Stimulated activated memory B cell treated with anti-CD40 and anti-IgM and Interleukin-4, amounts not matched to agents 10 μg/mL and 1 μg/mL and 100 μg/mL, for 72 hours (primary cell): ENCODE results near the gene PEX5.
"Not testable (repeated sequence)": the region's sequence is repeated elsewhere in the genome, so short reads cannot be mapped to it uniquely, and the experiment has no call there.

Source experiments
- ATAC-seq: fragments of 150-1000 bp; cut with Tn5 transposase; 2 replicates; pipeline ENCODE4 v1.10.0; 2021
- H3K27ac Mint-ChIP-seq: one replicate; pipeline ENCODE4 v1.8.0; 2022; ENCODE audit warnings: mild to moderate bottlenecking, mixed read lengths
- H3K27me3 Mint-ChIP-seq: one replicate; pipeline ENCODE4 v1.8.0; 2022; ENCODE audit warnings: mixed read lengths
- H3K36me3 Mint-ChIP-seq: one replicate; pipeline ENCODE4 v1.8.0; 2022; ENCODE audit warnings: mixed read lengths
- H3K4me1 Mint-ChIP-seq: one replicate; pipeline ENCODE4 v1.8.0; 2022; ENCODE audit warnings: mixed read lengths
- H3K4me3 Mint-ChIP-seq: one replicate; pipeline ENCODE4 v1.8.0; 2022; ENCODE audit warnings: mild to moderate bottlenecking, moderate library complexity, mixed read lengths
- H3K9me3 Mint-ChIP-seq: one replicate; pipeline ENCODE4 v1.8.0; 2022; ENCODE audit warnings: mixed read lengths

PEX5 gene

DNA sequence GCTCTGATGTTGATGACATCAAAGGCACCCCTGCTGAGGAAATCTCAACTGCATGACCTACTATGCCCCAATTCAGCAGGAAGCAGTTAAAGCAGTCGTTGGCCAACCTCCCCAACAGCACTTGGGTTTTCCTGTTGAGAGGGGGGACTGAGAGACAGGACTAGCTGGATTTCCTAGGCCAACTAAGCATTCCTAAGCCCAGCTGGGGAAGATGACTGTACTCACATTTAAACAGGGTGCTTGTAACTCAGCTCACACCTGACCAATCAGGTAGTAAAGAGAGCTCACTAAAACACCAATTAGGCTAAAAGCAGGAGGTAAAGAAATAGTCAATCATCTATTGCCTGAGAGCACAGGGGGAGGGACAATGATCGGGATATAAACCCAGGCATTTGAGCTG is 3.4 kb upstream of the PEX5 start:
- not testable (repeated sequence) for ATAC-seq, H3K9me3 Mint-ChIP-seq, H3K27ac Mint-ChIP-seq, H3K27me3 Mint-ChIP-seq, H3K36me3 Mint-ChIP-seq, H3K4me3 Mint-ChIP-seq
- peaks cover 33% of the 10 kb centered on the region for H3K4me1 Mint-ChIP-seq

DNA sequence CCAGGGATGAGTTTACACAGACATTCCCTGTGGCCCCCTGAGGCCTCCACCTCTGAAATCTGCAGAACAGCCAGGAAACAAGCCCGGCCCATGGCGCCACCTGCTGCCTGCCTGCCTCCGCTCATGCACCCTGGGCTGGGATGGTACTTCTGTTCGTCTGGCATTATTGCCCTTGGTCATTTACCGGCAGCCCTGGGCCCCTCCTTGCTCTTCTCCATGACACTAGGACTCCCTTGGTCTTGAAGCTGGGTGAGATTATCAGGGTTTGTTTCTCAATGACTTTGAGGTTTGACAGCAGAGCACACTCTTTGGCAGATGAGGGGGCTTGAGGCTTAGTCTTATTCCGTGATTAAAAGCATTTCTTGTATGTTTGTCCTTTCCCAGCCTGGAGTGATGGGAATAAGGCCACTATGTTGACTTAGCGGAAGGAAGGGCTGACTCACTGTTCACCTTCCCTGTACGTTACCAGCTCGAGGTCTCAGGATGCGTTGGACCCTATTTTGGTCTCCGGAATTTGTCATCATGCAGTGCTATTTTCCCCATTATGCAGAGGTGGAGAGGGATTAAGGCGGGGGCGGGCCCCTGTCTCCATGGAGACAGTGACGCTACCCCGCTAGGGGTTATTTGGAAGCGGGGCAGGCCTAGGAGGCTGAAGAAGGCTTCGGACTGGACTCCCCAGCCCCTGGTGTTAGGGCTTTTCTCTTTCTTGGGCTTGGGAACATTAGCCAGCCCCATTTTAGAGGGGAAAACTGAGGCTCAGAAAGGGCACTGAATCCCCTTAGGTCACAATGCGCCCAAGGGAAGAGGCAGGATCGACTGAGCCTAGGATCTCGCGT is 706 bp upstream of the PEX5 start:
- Mint-ChIP-seq H3K4me3 (peak overlapping the region; percentile 99), H3K9me3 (no peaks in the 10 kb centered on the region), H3K36me3 (peaks cover 13% of the 10 kb centered on the region), H3K4me1 (peaks cover 46% of the 10 kb centered on the region), H3K27ac (peak overlapping the region; percentile 94), H3K27me3 (no peaks in the 10 kb centered on the region)
- peak; percentile 50 for ATAC-seq

DNA sequence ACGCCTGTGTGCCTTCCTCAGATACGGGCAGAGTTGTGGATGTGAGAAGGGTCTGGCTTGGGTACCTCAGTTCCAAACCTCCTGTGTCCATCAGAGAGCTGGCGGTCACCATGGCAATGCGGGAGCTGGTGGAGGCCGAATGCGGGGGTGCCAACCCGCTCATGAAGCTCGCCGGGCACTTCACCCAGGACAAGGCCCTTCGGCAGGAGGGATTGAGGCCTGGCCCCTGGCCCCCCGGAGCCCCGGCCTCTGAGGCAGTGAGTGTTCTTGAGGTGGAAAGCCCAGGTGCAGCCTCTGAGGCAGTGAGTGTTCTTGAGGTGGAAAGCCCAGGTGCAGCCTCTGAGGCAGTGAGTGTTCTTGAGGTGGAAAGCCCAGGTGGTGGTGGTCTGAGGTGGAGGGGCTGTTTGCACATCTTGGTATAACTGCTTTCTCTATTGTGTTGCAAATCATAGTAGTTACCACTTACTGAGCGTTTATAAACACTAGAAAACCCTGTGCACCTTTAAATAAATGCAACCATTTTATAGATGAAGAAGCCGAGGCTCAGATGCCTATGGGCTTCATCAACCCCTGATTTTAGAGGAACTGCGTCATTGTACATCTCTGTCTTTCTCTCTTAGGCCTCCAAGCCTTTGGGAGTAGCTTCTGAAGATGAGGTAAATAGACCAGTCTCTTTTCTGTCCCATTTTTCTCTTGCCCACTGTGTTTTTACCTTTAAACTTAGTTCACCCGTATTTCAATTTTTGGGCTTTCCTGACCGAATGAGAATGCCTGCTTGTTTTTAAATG is 976 bp downstream of the PEX5 start:
- peaks cover 58% of the 10 kb centered on the region for H3K4me1 Mint-ChIP-seq
- H3K27me3 Mint-ChIP-seq = no peaks in the 10 kb centered on the region
- ATAC-seq = no peak
- H3K9me3 Mint-ChIP-seq = no peaks in the 10 kb centered on the region
- H3K27ac Mint-ChIP-seq = peak overlapping the region; percentile 94
- H3K4me3 Mint-ChIP-seq = peak overlapping the region; percentile 99
- peaks cover 28% of the 10 kb centered on the region for H3K36me3 Mint-ChIP-seq

DNA sequence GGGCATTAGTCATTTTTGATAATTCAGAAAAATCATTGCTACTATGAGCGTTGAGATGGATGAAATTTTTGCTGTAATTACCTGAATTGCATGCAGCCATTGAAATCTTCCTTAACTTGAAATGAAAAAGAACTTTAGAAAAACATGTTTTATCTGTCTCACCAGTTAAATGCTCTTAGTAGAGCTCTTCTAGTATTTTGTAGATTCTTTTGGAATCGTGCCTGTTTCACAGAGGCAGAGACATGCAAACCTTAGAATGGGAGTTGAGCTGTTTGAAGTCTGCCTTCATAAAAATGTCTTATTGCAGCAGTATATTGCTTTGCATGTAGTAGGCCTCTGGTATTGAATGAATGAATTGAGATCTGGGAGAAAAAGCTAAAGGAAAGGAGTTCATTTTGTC is 4.2 kb downstream of the PEX5 start:
- H3K4me1 Mint-ChIP-seq = peaks cover 49% of the 10 kb centered on the region
- H3K4me3 Mint-ChIP-seq = no peak overlapping the region

DNA sequence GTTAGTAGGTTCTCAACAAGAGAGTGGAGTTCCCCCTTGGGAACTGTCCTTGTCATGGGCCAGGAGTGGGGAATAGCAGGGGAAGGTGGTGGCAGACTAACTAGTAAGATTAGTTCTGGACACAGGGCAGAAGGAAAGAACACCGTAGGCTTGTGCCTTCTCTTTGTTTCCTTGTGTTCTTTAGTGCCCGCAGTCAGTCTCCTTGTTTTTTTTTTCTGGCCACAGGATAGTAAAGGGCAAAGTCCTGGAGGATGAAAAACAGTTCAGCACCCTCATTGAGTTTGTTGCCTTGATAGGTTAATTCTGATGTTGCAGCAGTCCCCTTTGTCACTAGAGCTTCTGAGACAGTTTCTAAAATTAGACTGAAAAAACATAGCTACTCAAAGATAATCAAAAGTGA is 8.4 kb downstream of the PEX5 start:
- Mint-ChIP-seq H3K4me1 (peaks cover 19% of the 10 kb centered on the region), H3K27me3 (no peaks in the 10 kb centered on the region), H3K9me3 (no peaks in the 10 kb centered on the region), H3K36me3 (peaks cover 48% of the 10 kb centered on the region), H3K4me3 (no peak overlapping the region), H3K27ac (no peak overlapping the region)
- ATAC-seq = no peak

More for the DNA sequence above, 4.2 kb downstream of the PEX5 start:
- Mint-ChIP-seq H3K9me3 (no peaks in the 10 kb centered on the region), H3K36me3 (peaks cover 32% of the 10 kb centered on the region), H3K27me3 (no peaks in the 10 kb centered on the region), H3K27ac (no peak overlapping the region)
- no peak for ATAC-seq

DNA sequence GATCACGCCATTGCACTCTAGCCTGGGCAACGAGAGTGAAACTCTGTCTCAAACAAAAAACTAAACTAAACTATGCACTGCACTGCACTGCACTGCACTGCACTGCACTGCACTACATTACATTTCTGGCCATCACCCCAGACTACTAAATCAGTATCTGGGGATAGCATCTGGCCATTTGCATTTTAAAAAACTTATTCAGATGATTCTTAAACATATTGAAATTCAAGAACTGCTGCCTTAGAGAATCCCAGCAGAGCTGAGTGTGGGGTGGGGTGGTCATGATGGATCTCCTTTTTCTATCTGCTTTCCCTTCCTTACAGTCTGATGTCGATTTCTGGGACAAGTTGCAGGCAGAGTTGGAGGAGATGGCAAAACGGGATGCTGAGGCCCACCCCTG is 13.6 kb downstream of the PEX5 start:
- Mint-ChIP-seq H3K36me3 (peaks cover 63% of the 10 kb centered on the region), H3K27me3 (no peaks in the 10 kb centered on the region), H3K27ac (no peak overlapping the region), H3K4me1 (no peaks in the 10 kb centered on the region), H3K4me3 (no peak overlapping the region), H3K9me3 (no peaks in the 10 kb centered on the region)
- ATAC-seq = no peak

DNA sequence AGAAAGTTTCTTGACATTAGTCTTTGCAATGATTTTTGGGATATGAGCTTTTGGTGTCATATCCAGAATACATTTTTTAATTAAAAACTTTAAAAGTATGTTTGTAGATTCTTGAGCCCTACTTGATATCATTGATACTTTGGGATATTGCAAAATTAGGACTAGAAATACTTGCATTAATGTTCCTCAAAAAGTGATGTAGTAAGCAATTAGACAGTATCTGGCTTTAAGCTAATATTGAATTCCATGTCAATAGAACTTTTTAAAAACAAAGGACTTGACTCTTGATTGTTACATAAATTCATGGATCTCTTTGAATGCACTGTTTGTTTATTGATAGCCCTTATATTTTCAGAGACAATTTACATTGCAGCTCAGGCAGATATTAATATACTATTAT is 15.6 kb downstream of the PEX5 start:
- ATAC-seq = no peak

DNA sequence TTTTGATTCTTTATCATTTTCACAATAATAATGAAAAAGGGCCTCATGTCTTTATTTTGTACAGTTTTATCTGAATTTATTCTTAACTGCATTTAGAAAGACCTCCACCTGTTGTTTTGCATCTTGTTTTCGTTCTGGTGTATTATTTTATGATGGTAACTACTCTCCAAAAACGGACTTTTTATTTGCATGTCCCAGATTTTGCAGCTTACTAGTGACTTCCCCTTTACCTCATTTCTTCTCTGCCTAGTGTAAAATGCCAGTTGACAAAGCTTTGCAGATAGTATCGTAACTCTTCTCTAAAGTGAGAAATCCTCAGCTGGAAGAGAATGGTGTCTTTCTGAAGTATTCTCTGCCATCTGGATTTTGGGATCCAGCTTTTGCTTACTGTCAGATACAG is 17.2 kb downstream of the PEX5 start:
- H3K4me1 Mint-ChIP-seq = no peaks in the 10 kb centered on the region
- peaks cover 5% of the 10 kb centered on the region for H3K9me3 Mint-ChIP-seq
- H3K27ac Mint-ChIP-seq = no peak overlapping the region
- peaks cover 85% of the 10 kb centered on the region for H3K36me3 Mint-ChIP-seq
- no peaks in the 10 kb centered on the region for H3K27me3 Mint-ChIP-seq
- ATAC-seq = no peak
- no peak overlapping the region for H3K4me3 Mint-ChIP-seq

More for the DNA sequence above, 15.6 kb downstream of the PEX5 start:
- Mint-ChIP-seq H3K27me3 (no peaks in the 10 kb centered on the region), H3K4me3 (no peak overlapping the region), H3K9me3 (no peaks in the 10 kb centered on the region), H3K4me1 (no peaks in the 10 kb centered on the region), H3K27ac (no peak overlapping the region), H3K36me3 (peaks cover 82% of the 10 kb centered on the region)

DNA sequence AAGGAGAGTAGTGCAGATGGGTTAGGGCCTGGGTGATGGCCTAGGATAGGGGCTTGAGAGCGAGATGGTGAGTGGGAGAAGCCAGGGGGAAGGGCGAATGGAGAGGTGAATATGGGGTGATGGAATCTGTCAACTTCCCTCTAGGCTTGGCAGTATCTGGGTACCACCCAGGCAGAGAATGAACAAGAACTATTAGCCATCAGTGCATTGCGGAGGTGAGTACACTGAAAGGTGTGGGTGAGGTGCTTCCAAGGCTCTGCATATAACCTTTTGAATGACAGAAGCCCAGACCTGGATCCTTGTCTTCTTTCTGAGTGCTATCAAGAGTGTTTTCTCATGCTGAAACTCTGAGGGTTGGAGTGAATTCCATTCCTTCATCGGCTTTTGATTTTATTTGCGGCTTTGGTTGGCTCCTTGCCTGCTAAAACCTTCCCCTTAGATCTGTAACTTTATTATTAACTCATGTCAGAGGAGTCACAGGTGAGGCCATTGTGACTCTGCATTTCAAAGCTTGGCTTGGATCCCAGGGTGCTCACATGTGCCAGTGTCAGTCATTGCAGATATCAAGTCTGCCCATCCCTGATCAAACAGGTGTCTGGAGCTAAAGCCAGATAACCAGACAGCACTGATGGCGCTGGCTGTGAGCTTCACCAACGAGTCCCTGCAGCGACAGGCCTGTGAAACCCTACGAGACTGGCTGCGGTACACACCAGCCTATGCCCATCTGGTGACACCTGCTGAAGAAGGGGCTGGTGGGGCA is 18.6 kb downstream of the PEX5 start:
- no peak for ATAC-seq
- H3K27ac Mint-ChIP-seq = no peak overlapping the region
- H3K9me3 Mint-ChIP-seq = peaks cover 5% of the 10 kb centered on the region
- H3K36me3 Mint-ChIP-seq = peaks cover 81% of the 10 kb centered on the region
- H3K4me1 Mint-ChIP-seq = no peaks in the 10 kb centered on the region
- H3K4me3 Mint-ChIP-seq = no peak overlapping the region
- H3K27me3 Mint-ChIP-seq = no peaks in the 10 kb centered on the region

DNA sequence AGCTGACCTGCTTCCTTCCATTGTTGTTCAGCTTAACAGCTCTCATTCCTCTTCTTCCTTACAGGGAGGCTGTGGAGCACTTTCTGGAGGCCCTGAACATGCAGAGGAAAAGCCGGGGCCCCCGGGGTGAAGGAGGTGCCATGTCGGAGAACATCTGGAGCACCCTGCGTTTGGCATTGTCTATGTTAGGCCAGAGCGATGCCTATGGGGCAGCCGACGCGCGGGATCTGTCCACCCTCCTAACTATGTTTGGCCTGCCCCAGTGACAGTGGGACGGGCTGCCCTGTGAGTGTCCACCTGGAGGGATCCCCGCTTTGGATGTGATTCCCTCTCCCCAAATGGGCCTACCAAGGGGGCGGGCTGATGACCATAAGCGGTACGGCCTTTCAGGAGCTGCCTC is 20.5 kb downstream of the PEX5 start:
- no peak overlapping the region for H3K27ac Mint-ChIP-seq
- H3K36me3 Mint-ChIP-seq = peaks cover 71% of the 10 kb centered on the region
- no peak for ATAC-seq
- H3K27me3 Mint-ChIP-seq = no peaks in the 10 kb centered on the region
- H3K4me3 Mint-ChIP-seq = no peak overlapping the region
- no peaks in the 10 kb centered on the region for H3K4me1 Mint-ChIP-seq
- H3K9me3 Mint-ChIP-seq = peaks cover 5% of the 10 kb centered on the region

DNA sequence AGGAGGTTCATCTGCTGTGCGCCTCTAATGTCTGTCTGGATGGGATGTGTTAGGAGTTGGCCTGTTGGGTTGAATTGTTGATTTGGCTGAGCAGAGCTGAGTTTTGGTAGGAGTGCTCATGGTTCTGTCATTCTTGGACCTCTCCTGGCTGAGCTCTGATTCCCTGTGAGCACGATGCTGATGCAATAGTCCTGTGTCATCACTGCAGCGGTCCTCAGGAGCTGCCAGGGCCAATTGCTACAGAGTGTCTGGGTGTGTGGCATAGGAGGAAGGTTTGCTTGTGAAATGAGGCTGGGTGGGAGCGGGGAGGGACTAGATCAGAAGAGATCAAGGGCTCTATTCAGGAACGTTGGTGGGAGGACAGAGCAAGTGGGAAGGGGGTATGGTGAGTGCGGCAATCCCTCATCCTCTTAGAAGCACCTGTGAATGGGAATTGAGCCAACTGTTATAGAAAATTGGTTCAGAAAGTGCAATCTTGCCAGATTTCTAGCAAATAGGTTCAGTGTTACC is 21.2 kb downstream of the PEX5 start:
- no peaks in the 10 kb centered on the region for H3K27me3 Mint-ChIP-seq
- no peak overlapping the region for H3K4me3 Mint-ChIP-seq
- H3K9me3 Mint-ChIP-seq = peaks cover 7% of the 10 kb centered on the region
- H3K4me1 Mint-ChIP-seq = no peaks in the 10 kb centered on the region
- H3K27ac Mint-ChIP-seq = no peak overlapping the region
- ATAC-seq = no peak
- H3K36me3 Mint-ChIP-seq = peaks cover 67% of the 10 kb centered on the region

DNA sequence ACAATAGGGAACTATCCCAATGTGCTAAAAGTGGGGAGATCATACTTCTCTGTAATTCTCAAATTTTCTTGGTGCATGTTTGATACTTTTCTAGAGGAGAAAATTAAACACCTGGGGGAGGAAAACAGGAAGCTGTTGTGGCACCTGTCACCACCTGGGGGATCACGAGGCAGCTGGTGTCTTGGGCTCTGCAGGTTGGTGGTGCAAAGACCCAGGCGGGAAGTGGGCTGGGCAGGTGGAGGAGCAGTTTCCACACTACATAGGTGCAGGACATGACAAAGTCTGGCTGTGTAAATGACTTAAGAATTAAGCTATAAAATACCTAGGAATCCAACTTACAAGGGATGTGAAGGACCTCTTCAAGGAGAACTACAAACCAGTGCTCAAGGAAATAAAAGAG is 23.2 kb downstream of the PEX5 start:
- Mint-ChIP-seq H3K36me3 (peaks cover 50% of the 10 kb centered on the region), H3K27ac (no peak overlapping the region), H3K27me3 (no peaks in the 10 kb centered on the region), H3K9me3 (peaks cover 7% of the 10 kb centered on the region), H3K4me3 (no peak overlapping the region), H3K4me1 (no peaks in the 10 kb centered on the region)
- no peak for ATAC-seq

DNA sequence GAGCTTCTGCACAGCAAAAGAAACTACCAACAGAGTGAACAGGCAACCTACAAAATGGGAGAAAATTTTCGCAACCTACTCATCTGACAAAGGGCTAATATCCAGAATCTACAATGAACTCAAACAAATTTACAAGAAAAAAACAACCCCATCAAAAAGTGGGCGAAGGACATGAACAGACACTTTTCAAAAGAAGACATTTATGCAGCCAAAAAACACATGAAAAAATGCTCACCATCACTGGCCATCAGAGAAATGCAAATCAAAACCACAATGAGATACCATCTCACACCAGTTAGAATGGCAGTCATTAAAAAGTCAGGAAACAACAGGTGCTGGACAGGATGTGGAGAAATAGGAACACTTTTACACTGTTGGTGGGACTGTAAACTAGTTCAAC is 24.3 kb downstream of the PEX5 start:
- ATAC-seq, H3K9me3 Mint-ChIP-seq, H3K4me3 Mint-ChIP-seq, H3K27ac Mint-ChIP-seq, H3K4me1 Mint-ChIP-seq, H3K27me3 Mint-ChIP-seq: not testable (repeated sequence)
- H3K36me3 Mint-ChIP-seq = peaks cover 40% of the 10 kb centered on the region

DNA sequence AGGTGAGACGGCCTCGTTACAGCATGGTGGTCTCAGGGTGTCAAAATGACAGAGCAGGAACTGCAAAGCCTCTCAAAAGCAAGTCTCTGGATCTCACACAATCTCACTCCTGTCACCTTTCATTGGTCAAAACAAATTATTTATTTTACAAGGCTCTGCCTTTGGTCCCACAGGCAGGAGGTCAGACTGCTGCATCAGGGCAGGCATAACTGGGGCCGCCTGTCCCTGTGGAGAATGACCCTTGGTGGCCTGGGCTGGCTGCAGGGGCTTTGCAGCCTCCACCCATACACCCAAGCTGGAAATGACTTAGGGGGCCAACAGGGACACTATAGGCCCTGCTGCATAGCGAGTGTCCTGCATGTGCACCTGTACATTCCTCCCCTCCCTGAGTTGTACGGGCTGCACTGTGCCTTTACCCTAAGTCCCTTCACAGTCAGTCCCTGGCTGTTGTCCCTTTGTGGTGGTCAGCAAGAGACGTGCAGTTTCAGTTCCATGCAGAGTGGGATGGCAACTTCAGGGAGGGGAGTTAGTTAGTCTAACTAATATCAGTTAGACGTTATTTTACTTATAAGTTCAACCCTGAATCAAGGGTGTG is 28.1 kb downstream of the PEX5 start:
- no peak for ATAC-seq
- no peak overlapping the region for H3K27ac Mint-ChIP-seq

More for the DNA sequence above, 28.1 kb downstream of the PEX5 start:
- no peak overlapping the region for H3K4me3 Mint-ChIP-seq
- H3K36me3 Mint-ChIP-seq = peaks cover 7% of the 10 kb centered on the region
- no peaks in the 10 kb centered on the region for H3K4me1 Mint-ChIP-seq
- H3K27me3 Mint-ChIP-seq = no peaks in the 10 kb centered on the region
- H3K9me3 Mint-ChIP-seq = peaks cover 2% of the 10 kb centered on the region
